COR-L47 (cell line): ENCODE measurements around the gene MASP2.
A peak's percentile ranks its signal among the peaks of the same experiment; 100 is the strongest.
"Not testable (repeated sequence)": the region's sequence is repeated elsewhere in the genome, so short reads cannot be mapped to it uniquely, and the experiment has no call there.

ENCODE experiments used
- DNase-seq: peaks from one replicate; lab custom pipeline; 2025; lab: John Stamatoyannopoulos, UW

MASP2 gene

DNA sequence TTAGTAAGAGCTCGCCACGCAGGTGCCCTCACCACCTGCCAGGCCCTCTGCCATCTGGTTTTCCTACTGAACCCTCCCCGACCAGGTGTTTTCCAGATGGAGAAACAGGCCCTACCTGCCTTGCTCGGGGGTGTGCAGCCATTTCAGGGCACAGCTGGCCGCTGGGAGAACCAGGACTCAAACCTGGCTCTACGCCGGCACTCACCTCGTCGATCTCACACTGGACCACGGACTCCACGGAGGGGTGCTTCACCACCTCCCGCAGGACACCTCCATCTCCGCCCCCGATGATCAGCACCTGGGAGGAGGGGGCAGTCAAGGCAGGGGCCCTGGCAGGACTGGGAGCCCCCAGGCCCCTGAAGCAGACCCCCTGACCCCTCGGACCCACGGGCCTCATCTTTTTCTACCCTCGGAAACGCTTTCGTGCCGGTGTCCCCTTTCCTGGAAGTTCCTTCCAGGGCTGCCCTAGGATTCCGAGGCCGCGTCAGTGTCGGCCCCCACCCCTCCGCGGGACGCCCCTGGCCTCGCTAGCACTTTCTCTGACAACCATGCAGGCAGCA, 11.6 kb upstream of the MASP2 start:
- peak; percentile 54 for DNase-seq

DNA sequence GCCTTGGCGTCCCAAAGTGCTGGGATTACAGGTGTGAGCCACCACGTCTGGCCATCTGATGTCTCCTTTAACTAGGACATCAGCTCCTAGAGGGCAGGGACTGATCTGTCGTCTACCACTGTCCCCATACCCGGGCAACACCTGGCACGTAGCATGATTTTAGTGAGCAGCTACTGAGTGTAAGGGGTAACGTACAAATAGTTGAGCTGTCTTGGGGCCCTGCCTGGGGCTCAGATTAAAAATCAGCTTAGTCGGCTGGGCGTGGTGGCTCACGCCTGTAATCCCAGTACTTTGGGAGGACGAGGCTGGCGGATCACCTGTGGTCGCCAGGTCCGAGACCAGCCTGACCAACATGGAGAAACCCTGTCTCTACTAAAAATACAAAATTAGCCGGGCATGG, 11.0 kb upstream of the MASP2 start:
- no peak for DNase-seq

DNA sequence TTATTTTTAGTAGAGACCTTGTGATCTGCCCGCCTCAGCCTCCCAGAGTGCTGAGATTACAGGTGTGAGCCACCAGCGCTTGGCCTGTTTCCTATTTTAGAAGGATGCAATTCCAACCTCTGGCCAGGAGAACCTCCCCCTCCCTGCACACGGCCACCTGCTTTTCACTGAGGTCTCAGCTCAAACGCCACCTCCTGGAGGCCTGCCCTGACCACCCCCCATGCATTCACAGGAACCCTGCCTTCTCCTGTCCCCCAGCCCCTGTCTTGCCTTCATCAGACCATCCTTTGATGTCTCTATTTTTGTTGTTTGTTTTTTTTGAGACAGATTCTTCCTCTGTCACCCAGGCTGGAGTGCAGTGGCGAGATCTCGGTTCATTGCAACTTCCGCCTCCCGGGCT, 10.4 kb upstream of the MASP2 start:
- no peak for DNase-seq

DNA sequence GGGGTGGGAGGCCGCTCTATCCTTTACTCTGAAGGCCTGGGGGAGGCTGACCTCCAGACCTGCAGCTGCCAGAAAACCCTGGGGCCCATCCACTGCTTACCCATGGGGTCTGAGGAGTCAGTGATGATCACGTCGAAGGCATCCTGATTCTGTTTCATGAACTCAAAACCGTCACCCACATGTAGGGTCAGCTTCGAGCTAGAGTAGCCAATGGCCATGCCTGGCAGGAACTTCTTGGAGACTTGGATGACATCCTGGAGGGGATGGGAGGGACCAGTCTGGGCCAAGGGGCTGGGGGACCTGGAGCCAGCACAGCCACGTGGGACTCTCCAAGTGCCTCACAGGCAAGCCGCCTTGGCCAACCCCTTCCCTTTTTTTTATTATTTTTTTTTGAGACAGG, 9.5 kb upstream of the MASP2 start:
- no peak for DNase-seq

DNA sequence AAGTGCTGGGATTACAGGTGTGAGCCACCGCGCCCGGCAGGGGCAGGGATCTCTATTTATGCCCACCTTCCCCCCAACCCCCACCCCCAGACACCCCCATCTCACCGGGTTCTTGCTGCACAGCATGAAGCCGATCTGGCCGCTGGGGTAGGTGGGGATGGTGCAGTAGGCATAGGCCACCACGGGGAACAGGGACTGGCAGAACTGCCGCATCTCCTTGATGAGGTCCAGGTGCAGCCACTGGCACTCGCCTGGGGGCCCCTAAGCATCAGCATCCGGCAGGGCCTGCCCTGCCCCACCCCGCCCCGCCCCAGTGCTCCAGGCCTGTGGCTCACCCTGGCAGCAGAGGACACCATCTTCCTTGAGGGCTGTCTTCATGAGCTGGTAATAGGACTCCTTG, 8.6 kb upstream of the MASP2 start:
- no peak for DNase-seq

DNA sequence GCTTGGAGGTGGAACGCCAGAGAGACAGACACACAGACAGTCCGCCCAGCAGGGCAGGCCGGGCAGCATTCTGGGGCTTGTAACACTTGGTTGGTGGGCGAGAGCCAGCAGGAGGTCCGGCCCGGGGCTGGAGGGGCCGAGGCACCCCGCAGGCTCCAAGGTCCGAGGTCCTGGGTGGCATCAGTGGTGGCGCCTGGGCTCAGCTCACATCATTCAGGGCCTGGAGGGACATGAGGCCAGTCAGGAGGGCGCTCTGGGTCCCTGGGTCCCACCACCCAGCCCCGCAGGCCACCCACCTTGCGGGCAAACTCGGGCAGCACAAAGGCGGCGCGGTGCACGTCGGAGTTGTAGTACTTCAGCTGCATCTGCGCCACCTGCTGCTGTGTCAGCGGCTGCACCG, 7.6 kb upstream of the MASP2 start:
- no peak for DNase-seq

DNA sequence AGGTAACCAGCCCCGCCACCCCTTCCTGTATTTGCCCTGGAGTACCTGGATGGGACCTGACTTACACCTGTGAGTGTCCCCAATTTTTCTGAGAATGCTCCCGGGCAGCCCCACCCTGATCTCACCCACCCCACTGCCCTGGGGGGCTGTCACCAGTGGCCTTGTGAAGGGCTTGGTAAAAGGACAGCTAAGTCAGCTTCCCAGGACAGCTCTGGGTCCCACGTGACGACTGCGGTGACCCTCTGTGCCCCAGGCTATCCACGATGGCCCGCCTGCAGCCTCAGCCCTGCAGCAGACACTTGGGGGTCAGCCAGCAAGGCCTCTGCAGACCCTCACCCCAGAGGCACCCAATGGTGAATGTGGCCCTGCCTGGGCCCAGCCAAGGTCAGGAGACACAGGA, 7.1 kb upstream of the MASP2 start:
- no peak for DNase-seq

DNA sequence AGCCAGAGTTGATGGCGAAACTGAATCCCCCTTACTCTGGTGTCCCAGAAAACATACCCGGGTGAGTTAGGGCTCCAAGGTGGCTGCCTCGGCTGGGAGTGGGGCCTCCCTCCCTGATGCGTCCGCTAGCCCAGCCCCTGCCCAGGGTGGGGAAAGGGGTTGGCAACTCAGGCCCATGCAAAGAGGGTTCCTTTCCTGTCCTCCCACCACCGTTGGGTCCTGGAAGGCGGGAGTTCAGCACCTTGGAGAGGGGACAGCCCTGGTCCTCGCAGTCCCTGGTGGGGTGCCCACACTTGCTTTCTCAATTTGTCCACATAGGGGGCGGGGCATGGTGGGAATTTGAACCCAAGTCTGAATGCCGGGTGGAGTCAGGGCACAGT, 6.7 kb upstream of the MASP2 start:
- DNase-seq, result no peak

DNA sequence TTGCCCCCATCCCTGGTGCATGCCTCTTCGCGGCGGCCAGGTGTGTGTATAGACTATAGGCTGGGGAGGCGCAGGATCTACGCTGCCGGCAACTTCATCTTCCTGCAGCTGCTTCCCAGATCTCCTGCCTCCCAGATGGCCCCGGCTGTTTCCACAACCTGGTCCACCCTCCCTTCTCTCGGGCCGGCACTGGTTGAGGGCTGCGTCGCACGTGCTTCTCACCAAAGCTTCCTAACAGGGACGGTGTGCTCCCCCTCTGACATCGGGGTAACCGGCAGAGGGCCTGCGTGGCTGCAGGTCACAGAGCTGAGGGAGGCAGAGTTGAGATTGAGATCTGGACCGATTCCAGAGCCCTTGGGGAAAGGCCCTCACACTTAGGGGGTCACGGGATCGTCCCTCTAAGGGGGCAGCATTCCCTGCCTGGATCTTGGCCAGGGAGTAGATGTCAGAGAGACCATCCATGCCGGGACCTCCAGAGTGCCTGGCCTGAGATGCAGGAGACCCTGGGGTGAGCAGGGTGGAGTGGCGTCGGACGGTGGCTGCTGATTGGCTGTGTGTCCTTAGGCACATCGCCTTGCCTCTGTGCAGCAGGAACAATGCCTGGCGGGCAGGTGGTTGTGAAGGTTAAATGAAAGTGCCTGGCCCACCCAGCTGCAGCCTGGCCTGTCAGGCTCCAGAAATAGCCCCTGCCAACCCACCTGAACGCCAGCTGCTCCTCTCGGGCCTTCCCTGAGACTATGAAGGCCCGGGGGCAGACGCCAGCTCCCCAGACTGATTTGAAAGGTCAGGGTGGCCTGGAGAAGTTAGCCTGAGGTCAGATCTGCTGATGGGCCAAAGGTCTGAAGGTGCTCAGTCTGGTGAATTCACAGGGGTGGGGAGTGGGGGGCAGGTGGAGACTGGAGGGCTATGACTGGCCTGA, 6.1 kb upstream of the MASP2 start:
- no peak for DNase-seq

DNA sequence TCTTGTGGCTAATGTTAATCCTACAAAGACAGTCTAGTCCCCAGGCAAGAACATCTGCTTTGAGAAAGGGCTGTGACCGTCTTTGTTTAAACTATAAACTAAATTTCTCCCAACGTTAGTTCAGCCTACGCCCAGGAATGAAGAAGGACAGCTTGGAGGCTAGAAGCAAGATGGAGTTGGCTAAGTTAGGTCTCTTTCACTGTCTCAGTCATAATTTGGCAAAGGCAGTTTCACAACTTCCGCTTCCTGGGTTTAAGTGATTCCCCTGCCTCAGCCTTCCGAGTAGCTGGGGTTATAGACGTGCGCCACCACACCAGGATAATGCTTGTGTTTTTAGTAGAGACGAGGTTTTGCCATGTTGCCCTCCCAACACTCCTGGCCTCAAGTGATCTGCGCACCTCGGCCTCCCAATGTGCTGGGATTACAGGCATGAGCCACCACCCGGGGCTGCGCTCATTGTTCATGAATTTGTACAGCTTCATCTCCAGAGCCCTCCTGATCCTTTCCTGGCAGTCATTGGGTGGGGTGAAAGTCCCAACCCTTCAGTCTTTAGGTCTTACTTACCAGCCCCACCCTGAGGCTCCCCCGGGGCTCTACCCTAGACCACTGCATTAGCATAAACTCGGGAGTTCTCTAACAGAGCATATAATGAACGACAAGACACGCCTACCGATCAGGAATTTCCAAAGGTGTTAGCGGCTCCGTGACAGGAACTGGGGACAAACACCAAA, 4.9 kb upstream of the MASP2 start:
- no peak for DNase-seq

DNA sequence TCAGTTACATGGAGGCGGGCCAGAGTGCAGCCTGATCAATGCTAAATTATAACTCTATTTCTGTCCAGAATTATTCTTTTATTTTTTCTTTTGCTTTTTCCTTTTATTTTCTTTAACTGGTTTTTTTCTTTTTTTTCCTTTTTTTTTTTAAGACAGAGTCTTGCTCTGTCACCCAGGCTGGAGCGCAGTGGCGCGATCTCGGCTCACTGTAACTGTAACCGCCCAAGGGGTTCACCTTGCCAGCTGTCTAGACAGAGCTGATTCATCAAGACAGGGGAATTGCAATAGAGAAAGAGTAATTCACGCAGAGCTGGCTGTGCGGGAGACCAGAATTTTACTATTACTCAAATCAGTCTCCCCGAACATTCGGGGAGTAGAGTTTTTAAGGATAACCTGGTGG, 4.1 kb upstream of the MASP2 start:
- not testable (repeated sequence) for DNase-seq

DNA sequence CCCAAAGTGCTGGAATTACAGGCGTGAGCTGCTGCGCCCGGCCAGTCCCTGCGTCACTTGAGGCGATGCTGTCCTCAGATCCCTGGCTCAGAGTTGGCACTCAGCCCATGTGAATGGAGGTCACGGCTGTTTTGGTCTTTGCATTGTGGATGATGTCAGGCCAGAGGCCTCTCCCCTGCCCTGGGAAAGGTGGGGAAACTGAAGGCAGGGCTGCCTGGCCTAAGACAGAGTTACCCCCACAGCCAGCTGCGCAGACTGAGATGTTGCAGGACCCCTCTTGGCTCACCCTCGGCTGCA, 821 bp downstream of the MASP2 start:
- no peak for DNase-seq

DNA sequence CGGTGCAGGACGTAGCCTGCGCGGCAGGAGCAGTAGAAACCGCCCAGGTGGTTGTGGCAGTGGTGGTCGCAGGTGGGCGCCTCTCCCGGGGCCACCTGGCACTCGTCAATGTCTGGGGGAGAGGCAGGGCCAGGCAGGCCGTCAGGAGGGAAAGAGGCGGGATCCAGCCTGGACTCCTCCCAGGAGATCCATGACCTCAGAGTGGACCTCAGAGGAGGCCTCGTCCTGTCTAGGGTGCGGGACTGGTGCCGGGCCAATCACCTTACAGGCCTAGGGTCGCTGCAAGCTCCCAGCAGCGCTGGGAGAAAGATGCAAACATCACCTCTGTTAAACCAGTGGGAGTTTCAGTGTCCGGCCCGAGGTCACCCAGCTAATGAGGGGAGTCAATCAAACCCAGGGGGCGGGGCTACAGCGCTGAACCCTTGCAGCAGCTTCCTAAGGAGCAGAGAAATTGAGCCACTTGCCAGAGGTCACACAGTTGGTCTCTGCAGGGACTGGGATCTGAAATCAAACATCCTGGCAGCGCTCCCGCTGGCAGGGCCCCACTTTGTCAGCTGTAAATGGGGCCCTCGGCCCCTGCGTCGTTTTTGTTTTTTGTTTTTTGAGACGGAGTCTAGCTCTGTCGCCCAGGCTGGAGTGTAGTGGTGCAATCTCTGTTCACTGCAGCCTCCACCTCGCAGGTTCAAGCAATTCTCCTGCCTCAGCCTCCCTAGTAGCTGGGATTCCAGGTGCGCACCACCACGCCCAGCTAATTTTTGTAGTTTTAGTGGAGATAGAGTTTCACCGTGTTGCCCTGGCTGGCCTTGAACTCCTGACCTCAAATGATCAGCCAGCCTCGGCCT, 1.4 kb downstream of the MASP2 start:
- no peak for DNase-seq

DNA sequence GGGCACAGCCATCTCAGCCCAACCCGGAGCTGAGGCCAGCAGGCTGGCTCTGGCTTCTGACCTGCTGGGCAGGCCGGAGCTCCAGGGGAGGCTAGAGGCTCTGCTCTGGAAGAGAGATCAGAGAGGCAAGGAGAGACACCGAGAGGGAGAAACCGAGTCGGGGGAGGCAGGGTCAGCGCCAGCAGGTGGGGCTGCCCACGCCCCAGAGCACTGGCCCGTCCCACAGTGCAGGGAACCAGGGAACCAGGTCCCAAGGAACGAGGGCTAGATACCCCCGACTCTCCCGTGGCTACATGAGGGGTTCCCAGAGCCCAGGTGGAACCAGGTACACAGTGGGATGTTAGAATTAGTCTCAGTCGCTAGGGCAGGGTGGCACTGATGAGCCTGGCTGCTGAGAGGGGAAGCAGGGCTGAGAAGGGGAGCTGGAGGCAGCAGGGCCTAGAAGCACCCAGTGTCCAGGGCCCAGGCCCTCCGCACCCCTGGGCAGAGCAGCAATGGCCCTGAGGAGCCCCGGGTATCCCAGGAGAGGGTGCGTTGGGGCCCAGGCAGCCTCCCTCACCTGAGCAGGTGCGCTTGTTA, 2.1 kb downstream of the MASP2 start:
- DNase-seq, result no peak

DNA sequence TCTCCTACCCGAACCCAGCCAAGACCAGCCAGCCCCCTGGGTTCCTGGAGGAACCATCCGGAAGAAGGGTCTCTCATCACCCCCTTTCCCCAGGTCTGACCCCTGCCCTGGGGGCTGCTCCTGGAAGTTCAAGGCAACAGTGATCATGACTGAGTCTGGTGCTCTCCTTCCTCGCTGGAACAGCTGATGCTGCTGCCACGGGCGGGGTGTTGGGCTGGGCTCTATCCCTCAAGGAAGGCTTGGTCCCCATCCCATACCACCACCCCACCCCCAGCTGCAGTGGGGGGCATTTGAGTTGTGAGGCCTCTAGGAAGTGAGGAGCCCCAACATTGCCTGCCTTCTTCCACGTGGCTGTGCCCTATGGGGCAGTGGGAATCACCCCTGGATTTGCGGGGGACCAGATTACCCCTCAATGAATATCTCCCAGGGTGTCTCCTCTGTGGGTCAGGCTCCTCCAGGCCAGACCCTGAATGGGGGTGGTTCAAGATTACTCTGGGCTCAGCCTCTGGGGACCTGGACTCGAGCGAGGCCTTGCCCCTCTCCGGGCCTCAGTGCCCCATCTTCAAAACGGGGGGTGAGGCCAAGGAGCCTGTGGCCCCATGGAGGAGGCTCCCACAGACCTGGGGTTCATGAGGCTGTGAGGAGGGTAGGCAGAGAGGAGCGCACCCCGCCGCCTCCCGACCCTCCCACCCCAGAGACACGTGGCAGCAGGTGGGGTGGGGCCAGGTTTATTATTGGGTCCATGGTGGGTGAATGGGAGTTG, 2.8 kb downstream of the MASP2 start:
- no peak for DNase-seq

DNA sequence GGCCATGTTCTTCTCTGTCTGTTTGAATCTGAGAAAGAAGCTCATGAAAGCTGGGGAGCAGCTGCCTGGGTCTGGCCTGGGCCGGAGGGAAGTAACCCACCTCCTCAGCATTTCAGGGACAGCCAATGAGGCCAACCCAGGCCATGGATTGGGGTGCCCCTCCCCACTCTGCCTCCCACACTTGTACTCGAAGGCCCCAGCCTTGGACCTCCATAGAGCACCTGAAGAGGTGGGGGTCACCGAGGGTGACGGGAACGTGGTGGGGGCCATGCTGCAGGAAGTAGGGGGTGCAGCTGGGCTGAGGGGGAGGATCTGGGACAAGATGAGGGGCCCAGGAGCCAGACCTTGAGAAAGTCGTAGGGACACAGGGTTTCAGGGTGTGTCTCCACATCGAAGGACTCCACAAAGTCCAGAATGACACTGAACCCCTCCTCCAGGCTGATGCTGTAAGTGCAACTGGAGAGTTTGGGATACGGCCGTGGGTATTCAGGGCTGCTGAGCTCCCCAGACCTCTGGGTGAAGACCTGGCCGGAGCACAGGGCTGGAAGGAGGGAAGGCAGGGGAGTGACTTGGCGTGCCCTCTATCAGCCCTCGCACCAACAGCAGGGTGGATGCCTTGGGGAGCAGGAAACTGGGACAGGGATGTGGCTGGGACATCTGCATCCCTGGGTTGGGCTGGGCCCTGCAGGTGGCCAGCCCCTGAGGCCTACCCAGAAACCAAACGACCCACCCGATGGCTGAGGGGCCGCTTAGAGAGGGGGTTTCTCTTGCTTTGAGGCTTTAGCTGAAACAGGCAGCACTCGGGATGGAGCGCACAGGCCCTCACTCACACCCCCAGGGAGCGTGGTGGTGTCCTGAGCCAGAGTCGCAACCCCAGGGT, 3.8 kb downstream of the MASP2 start:
- no peak for DNase-seq

DNA sequence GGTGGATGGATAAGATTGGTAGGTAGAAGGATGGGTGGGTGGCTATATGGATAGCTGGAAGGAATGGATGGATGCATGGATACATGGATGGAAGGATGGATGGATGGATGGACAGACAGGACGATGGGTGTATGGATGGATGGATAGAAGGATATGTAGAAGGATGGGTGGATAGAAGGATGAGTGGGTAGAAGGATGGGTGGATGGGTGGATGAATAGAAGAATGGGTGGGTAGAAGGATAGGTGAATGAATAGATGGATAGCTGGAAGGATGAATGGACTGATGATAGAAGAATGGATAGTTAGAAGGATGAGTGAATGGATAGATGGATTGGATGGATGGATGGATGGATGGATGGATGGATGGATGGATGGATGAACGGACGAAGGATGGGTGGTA, 5.0 kb downstream of the MASP2 start:
- no peak for DNase-seq

DNA sequence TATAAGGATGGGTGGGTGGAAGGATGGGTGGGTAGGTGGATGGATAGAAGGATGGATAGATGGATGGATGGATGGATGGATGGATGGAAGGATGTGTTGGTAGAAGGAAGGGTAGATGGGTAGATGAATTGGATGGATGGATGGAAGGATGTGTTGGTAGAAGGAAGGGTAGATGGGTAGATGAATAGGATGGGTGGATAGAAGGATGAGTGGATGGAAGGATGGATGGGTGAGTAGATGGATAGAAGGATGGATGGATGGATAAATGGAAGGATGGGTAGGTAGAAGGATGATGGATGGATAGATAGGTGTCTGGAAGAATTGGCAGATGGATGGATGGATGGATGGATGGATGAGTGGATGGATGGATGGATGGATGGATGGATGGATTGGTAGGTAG, 6.0 kb downstream of the MASP2 start:
- no peak for DNase-seq

DNA sequence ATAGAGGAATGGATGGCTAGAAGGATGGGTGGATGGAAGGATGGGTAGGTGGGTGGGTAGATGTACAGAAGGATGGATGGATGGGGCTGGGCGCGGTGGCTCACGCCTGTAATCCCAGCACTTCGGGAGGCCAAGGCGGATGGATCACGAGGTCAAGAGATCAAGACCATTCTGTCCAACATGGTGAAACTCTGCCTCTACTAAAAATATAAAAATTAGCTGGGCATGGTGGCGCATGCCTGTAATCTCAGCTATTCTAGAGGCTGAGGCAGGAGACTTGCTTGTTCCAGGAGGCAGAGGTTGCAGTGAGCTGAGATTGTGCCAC, 7.0 kb downstream of the MASP2 start:
- DNase-seq, result not testable (repeated sequence)

DNA sequence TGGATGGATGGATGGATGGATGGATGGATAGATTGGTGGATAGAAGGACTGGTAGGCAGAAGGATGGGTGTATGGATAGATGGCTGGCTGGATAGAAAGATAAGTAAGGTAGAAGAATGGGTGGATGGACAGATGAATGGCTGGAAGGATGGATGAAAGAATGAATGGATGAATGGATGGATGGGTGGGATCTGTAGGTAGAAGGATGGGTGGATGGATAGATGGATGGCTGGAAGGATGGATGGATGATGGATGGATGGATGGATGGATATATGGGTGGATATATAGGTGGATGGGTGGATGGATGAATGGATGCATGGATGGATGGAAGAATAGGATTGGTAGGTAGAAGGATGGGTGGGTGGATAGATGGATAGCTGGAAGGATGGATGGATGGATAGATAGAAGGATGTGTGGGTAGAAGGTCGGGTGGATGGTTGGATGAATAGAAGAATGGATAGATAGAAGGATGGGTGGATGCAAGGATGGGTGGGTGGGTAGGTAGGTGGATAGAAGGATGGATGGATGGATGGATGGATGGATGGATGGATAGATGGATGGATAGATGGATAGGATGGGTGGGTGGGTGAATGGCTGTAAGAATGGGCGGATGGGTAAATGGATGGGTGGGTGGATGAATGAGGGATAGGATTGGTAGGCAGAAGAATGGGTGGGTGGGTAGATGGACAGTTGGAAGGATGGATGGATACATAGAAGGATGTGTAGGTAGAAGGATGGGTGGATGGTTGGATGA, 7.5 kb downstream of the MASP2 start:
- DNase-seq, result no peak
